Ectodermal cell (in vitro differentiated cells): ENCODE measurements around the gene NUFIP2.

Source experiments
- H3K27ac ChIP-seq: 2 replicates; pipeline ENCODE4 v1.7.0; 2013; ENCODE audit warnings: mild to moderate bottlenecking, low read depth, low read length; ENCODE audit not compliant: insufficient read depth, poor library complexity, severe bottlenecking
- H3K27me3 ChIP-seq: 2 replicates; pipeline ENCODE4 v1.7.0; 2013; ENCODE audit warnings: mild to moderate bottlenecking, low read length; ENCODE audit not compliant: insufficient read depth, control insufficient read depth, poor library complexity, severe bottlenecking
- H3K36me3 ChIP-seq: one replicate; pipeline ENCODE4 v1.7.0; 2013; ENCODE audit warnings: low read length; ENCODE audit not compliant: control insufficient read depth, insufficient read depth
- H3K4me1 ChIP-seq: one replicate; pipeline ENCODE4 v1.7.0; 2013; ENCODE audit warnings: low read length; ENCODE audit not compliant: control insufficient read depth, insufficient read depth
- H3K4me3 ChIP-seq: 2 replicates; pipeline ENCODE4 v1.7.0; 2013; ENCODE audit warnings: low read depth, low read length, control low read depth; ENCODE audit not compliant: insufficient read depth
- H3K9me3 ChIP-seq: 2 replicates; pipeline ENCODE4 v1.7.0; 2013; ENCODE audit warnings: mild to moderate bottlenecking, low read length, moderate library complexity; ENCODE audit not compliant: control insufficient read depth
- WGBS, 2 experiments: methylation state at CpG; one replicate each; pipeline ENCODE4 v1.1.7; 2013; ENCODE audit warnings: missing lambda C conversion rate in 2 of 2; 5-methylcytosine and 5-hydroxymethylcytosine counted together

NUFIP2 gene

DNA sequence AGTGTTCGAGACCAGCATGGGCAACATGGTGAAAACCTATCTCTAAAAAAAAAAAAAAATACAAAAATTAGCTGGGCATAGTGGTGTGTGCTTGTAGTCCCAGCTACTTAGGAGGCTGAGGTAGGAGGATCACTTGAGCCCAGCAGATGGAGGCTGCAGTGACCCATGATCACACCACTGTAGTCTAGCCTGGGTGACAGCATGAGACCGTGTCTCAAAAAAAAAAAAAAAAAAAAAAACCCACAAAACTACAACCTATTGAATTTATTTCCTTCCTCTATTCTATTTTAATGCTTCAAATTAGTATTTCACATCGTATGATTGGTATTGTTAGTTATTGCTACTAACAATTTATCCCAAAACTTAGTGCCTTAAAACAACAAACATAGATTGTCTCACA is 9.4 kb upstream of the NUFIP2 start:
- Histone ChIP-seq H3K27me3 (no peaks in the 10 kb centered on the region), H3K36me3 (no peaks in the 10 kb centered on the region), H3K4me3 (no peak overlapping the region), H3K27ac (no peak overlapping the region), H3K9me3 (no peaks in the 10 kb centered on the region), H3K4me1 (no peaks in the 10 kb centered on the region)
- WGBS, 2 experiments: 89 to 100% methylated on average over 2 of the region's 3 CpGs

- H3K4me1 ChIP-seq: no peaks in the 10 kb centered on the region
- H3K9me3 ChIP-seq: no peaks in the 10 kb centered on the region
- H3K27ac ChIP-seq: no peak overlapping the region
- no peaks in the 10 kb centered on the region for H3K27me3 ChIP-seq
- no peak overlapping the region for H3K4me3 ChIP-seq
- no peaks in the 10 kb centered on the region for H3K36me3 ChIP-seq
- 91 to 94% methylated on average over 2 of the region's 2 CpGs for WGBS, 2 experiments
Measured at GRCh38 chr17:29299031-29299430, 5.1 kb upstream of the NUFIP2 start.

DNA sequence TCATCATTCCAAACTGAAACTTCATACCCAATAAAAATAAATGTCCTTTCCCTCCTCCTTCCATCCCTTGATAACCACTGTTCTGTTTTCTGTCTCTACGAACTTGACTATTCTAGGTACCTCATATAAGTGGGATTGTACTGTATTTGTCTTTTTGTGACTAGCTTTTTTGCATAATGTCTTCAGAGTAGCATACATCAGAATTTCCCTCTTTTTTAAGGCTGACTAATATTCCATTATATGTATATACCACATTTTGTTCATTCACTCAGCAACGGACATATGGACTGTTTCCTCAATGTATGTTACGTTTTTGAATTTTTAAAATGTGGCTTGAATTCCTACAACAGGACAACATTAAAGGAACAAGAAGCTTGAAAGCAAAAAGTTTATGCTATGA is 1.5 kb upstream of the NUFIP2 start:
- H3K36me3 ChIP-seq: no peaks in the 10 kb centered on the region
- WGBS, 2 experiments: 100% methylated on average over 3 of the region's 3 CpGs; no CpG with 5 or more reads in 1 of the 2 experiments
- H3K4me3 ChIP-seq: no peak overlapping the region

GRCh38 chr17:29294580-29294900 is 592 bp upstream of the NUFIP2 start:
- no peaks in the 10 kb centered on the region for H3K9me3 ChIP-seq
- 0% methylated on average over 1 of the region's 2 CpGs for WGBS, 2 experiments
- H3K27me3 ChIP-seq: no peaks in the 10 kb centered on the region
- peak overlapping the region; percentile 97 for H3K27ac ChIP-seq
- peaks cover 10% of the 10 kb centered on the region for H3K4me1 ChIP-seq
- peak overlapping the region; percentile 93 for H3K4me3 ChIP-seq
- no peaks in the 10 kb centered on the region for H3K36me3 ChIP-seq

More for the DNA sequence above, 1.5 kb upstream of the NUFIP2 start:
- no peaks in the 10 kb centered on the region for H3K27me3 ChIP-seq
- peaks cover 5% of the 10 kb centered on the region for H3K4me1 ChIP-seq
- H3K27ac ChIP-seq: no peak overlapping the region
- H3K9me3 ChIP-seq: no peaks in the 10 kb centered on the region

- Histone ChIP-seq H3K9me3 (no peaks in the 10 kb centered on the region), H3K4me1 (peaks cover 10% of the 10 kb centered on the region), H3K27me3 (no peaks in the 10 kb centered on the region), H3K27ac (peak overlapping the region; percentile 97), H3K36me3 (peaks cover 2% of the 10 kb centered on the region), H3K4me3 (peak overlapping the region; percentile 93)
- 0% methylated on average over 52 to 54 of the region's 54 CpGs for WGBS, 2 experiments
Measured at GRCh38 chr17:29292992-29293889, 707 bp downstream of the NUFIP2 start.

GRCh38 chr17:29292071-29292991 is 1.6 kb downstream of the NUFIP2 start:
- Histone ChIP-seq H3K9me3 (no peaks in the 10 kb centered on the region), H3K4me3 (peak overlapping the region; percentile 93), H3K4me1 (peaks cover 10% of the 10 kb centered on the region), H3K36me3 (peaks cover 7% of the 10 kb centered on the region), H3K27me3 (no peaks in the 10 kb centered on the region), H3K27ac (peak overlapping the region; percentile 97)
- WGBS, 2 experiments: 0 to 1% methylated on average over 67 to 69 of the region's 77 CpGs

DNA sequence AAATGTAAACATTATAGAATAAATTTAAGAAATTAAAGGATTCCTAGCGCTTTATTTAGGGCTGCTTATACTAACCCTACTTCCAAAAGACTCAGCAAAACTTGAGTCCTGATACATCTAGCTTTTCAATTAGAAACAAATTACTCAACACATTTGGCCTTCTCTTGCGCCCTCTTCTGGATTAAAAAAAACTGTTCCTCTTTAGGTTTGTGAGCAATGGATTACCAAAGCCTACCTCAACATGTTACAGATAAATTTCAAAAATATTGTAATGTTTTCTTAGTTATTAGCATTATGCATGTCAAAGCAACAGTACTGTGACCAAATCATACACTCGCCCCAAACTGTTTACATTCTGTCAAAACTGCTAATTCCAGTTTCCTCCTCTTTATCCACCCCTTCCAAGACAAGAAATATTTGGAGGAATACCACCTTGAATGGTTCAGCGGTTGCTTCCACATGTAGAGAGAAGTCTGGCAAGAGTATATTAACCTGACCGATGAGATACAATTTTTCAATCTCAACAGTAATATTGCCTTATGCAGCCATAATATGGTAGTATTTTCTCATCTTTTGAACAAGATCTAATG is 2.7 kb downstream of the NUFIP2 start:
- Histone ChIP-seq H3K4me3 (peak overlapping the region; percentile 93), H3K27me3 (no peaks in the 10 kb centered on the region), H3K9me3 (no peaks in the 10 kb centered on the region), H3K27ac (no peak overlapping the region), H3K36me3 (peaks cover 17% of the 10 kb centered on the region), H3K4me1 (peaks cover 10% of the 10 kb centered on the region)
- WGBS, 2 experiments: 10 to 20% methylated on average over 5 of the region's 5 CpGs

DNA sequence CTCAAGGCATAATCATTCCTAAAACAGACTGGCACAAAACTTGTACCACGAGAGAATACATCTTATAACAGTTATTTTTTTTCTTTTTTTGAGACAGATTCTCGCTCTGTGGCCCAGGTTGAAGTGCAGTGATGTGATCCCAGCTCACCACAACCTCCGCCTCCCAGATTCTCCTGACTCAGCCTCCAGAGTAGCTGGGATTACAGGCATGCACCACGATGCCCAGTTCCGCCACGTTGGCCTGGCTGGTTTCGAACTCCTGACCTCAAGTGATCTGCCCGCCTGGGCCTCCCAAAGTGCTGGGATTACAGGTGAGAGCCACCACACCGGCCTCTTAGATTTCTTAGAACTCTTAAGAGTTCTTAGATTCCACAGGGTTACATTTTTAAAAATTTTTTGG is 4.1 kb downstream of the NUFIP2 start:
- 95% methylated on average over 9 of the region's 9 CpGs for WGBS, 2 experiments
- Histone ChIP-seq H3K27me3 (no peaks in the 10 kb centered on the region), H3K4me3 (no peak overlapping the region), H3K9me3 (no peaks in the 10 kb centered on the region), H3K4me1 (peaks cover 10% of the 10 kb centered on the region), H3K27ac (no peak overlapping the region), H3K36me3 (peaks cover 25% of the 10 kb centered on the region)

- H3K36me3 ChIP-seq: peaks cover 59% of the 10 kb centered on the region
- H3K9me3 ChIP-seq: no peaks in the 10 kb centered on the region
- H3K4me1 ChIP-seq: no peaks in the 10 kb centered on the region
- no peaks in the 10 kb centered on the region for H3K27me3 ChIP-seq
- no peak overlapping the region for H3K4me3 ChIP-seq
- 91 to 93% methylated on average over 2 of the region's 2 CpGs for WGBS, 2 experiments
- H3K27ac ChIP-seq: no peak overlapping the region
Measured at GRCh38 chr17:29283961-29284360, 10.0 kb downstream of the NUFIP2 start.

- Histone ChIP-seq H3K27me3 (no peaks in the 10 kb centered on the region), H3K36me3 (peaks cover 61% of the 10 kb centered on the region), H3K27ac (no peak overlapping the region), H3K4me1 (no peaks in the 10 kb centered on the region), H3K9me3 (no peaks in the 10 kb centered on the region), H3K4me3 (no peak overlapping the region)
- 88 to 94% methylated on average over 5 of the region's 5 CpGs for WGBS, 2 experiments
Measured at GRCh38 chr17:29283496-29283895, 10.5 kb downstream of the NUFIP2 start.
